GM13977 (cell line): ENCODE data around the gene LIX1L.
"Not testable (repeated sequence)": the region's sequence is repeated elsewhere in the genome, so short reads cannot be mapped to it uniquely, and the experiment has no call there.

Experiments used
- DNase-seq: peaks from one replicate; pipeline ENCODE4 v3.0.0; 2012; ENCODE audit warnings: low spot score
- in situ Hi-C: fragments of 300-500 bp; cut with MboI; formaldehyde crosslinking; loops from one replicate; pipeline ENCODE4 v1.12.0; 2022; ENCODE audit warnings: low sequenced_read_pairs, low pct_unique_long_range_greater_than_20kb, mixed read lengths, inconsistent platforms; ENCODE audit not compliant: unreplicated experiment
- TF ChIP-seq, protein P1 (sequence below): IDR thresholded peaks from 2 replicates; pipeline ENCODE4 v1.5.1; 2012; ENCODE audit warnings: mild to moderate bottlenecking, control low read depth; ENCODE audit not compliant: insufficient read depth; ENCODE audit errors: extremely low read depth, missing control alignments

LIX1L gene

DNA sequence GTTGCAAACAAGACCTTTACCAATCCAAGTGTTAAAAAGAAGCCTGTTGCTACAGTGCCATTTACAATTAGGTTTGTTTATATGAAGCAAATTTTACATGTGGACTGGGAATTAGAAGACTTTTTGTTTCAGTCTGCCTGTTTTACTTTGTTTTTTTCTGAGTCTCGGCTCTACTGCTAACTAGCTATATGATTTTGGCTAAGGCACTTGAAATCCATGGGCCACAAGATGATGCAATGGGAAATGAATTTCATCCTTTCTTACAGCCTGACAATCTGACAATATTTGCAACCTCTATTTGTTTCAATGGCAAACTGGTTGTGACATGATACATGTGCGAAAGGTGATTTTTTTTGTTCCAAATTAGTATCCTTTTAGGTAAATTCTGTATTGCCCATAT lies 35.6 kb downstream of the LIX1L start:
- TF ChIP-seq, protein P1, sequence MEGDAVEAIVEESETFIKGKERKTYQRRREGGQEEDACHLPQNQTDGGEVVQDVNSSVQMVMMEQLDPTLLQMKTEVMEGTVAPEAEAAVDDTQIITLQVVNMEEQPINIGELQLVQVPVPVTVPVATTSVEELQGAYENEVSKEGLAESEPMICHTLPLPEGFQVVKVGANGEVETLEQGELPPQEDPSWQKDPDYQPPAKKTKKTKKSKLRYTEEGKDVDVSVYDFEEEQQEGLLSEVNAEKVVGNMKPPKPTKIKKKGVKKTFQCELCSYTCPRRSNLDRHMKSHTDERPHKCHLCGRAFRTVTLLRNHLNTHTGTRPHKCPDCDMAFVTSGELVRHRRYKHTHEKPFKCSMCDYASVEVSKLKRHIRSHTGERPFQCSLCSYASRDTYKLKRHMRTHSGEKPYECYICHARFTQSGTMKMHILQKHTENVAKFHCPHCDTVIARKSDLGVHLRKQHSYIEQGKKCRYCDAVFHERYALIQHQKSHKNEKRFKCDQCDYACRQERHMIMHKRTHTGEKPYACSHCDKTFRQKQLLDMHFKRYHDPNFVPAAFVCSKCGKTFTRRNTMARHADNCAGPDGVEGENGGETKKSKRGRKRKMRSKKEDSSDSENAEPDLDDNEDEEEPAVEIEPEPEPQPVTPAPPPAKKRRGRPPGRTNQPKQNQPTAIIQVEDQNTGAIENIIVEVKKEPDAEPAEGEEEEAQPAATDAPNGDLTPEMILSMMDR = no peak
- no peak for DNase-seq
- in situ Hi-C loops = no loop called here

DNA sequence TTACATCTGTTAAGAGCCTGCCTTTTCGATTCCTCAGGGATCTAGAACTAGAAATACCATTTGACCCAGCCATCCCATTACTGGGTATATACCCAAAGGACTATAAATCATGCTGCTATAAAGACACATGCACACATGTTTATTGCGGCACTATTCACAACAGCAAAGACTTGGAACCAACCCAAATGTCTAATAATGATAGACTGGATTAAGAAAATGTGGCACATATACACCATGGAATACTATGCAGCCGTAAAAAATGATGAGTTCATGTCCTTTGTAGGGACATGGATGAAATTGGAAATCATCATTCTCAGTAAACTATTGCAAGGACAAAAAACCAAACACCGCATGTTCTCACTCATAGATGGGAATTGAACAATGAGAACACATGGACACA lies 37.5 kb downstream of the LIX1L start:
- in situ Hi-C loops, DNase-seq: not testable (repeated sequence)

DNA sequence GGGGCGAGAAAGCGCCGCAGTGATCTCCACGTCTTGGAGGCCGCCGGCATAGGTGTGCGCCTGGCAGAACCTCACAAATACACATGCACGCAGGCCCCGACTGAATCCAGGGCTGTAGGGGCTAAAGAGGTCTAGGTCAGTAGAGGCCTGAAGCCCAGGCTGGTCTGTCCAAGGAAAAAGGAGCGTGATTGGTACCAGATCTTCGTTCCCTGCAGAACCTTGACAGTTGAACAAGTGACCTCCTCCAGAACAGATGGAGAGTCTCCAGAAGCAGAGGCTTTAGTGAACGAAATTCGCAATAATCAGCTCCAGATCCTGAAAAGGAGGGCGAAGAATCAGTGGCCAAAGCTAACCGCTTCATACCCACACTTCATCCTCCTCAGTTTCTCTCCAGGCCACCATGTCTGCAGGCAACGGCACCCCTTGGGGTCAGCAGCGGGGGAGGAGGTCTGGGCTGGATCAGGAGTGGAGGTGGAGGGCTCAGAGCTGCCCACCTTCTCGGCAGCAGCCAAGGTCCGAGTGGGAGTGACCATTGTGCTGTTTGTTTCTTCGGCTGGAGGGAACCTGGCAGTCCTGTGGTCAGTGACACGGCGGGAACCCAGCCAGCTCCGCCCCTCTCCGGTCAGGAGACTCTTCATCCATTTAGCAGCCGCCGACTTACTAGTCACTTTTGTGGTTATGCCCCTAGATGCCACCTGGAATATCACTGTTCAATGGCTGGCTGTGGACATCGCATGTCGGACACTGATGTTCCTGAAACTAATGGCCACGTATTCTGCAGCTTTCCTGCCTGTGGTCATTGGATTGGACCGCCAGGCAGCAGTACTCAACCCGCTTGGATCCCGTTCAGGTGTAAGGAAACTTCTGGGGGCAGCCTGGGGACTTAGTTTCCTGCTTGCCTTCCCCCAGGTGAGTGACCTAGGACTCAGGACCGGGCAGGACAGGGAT lies 38.6 kb downstream of the LIX1L start:
- DNase-seq = peak; percentile 31
- in situ Hi-C loops = no loop called here

DNA sequence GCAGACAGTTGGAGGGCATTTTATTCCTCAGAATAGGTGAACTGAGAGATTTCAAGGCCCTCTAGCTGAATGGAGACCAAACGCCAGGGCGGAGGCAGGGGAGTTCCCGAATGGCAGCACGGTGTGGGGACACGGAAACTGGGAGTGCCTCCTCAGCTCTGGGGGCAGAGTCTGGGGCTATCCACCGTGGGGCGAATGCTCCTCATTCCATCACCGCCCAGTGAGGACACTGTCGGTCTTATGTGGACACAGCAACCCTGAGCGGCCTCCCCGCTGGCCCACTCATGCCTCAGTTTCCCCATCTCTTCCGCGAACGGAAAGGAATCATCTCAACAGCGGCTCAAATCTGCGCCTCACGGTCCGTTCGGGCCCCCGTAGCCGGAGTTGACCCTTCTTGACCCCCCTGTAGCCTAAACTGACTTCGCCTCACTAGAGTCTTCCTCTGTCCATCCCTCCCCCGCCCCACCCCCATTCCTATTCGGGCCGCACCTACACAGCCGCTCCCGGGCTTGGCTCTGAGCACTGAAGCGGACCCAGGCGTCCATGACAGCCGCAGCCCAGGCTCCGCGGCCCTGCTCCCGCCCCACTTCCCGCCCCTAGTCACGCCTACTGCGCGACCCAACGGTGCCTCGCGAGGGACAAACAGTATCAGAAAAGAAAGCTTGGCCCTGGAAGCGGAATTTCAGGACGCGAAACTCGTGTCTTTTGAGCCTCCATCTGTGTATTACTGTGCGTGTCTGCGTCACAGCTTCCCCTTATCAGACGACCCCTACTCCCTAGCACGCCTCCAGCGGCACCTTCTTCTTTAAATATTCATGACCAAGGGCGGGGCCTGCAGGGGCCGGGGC lies 39.4 kb downstream of the LIX1L start, which contains the start of gene PEX11B:
TSS of gene PEX11B (minus strand) at position 574 of the 848 bp plus-strand sequence. CDS start at position 545, 29 bp downstream.
- in situ Hi-C loops = no loop called here
- peak; percentile 89 for DNase-seq
- TF ChIP-seq, protein P1 = no peak

More for the DNA sequence above, 38.6 kb downstream of the LIX1L start:
- TF ChIP-seq, protein P1 = no peak

DNA sequence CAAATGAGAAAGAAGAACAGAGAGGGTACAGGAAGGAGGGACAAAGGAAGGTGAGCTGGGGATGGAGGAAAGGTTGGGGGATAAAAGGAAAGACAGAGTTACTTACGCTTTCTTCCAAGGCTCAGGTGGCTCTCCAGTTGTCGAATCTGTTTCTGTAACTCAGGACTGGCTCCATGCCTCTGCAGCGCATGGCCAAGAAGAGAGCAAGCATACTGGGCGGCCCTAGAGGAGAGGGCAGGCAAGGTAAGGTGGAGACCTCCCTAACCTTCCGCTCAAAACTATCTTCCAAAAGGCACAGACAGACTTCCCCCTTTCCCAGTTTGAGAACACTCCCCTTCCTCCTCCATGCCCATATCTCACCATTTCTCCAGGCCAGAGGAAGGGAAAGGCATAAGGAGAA lies 40.2 kb downstream of the LIX1L start:
- TF ChIP-seq, protein P1 = no peak
- in situ Hi-C loops = no loop called here
- no peak for DNase-seq

DNA sequence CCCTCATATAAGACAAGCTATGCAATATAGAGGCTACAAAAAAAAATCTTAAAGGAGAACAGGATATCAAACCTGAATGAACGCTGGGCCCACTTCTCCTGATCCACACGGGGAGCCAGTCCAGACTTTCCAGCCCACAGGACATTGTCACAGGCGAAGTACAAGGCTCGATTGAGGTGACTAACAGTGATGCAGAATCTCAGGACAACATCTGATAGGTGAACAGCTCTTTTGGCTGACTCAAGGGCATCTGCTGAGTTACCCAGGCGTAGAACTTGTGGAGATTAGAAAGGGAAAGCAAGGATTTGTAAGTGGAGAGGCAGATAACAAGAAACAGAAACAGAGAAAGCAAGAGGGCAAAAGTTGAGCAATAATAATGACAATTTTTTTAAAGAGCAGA lies 41.1 kb downstream of the LIX1L start:
- in situ Hi-C loops = no loop called here
- no peak for DNase-seq

More for the DNA sequence above, 41.1 kb downstream of the LIX1L start:
- TF ChIP-seq, protein P1 = no peak
